Measurements from ENCODE around the gene LRRC27. TPM values are rescaled to one million over a fixed set of nuclear protein-coding genes. Genes with fewer than 3 reads are reported as not detected.

The LRRC27 gene
- polyA plus RNA-seq, 1 experiment = 10.5 TPM

DNA sequence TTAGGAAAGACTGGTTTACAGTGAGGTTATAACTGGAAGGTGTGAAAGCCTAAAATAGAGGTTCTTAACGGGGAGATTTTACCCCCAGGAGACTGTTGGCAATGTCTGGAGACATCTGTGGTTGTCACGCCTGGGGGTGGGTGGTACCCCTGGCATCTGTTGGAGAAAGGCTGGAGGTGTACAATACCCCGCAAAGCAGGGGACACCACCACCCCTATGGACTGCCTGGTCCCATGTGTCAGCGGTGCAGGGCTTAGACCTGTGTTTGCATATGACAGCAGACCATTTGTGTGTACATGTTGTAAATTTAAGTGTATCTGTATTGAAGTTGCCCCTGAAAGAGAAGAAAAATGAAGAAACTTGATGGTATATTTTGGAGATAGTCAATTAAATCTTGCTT lies 9.8 kb downstream of the LRRC27 start:
- POLR2A ChIA-PET = no interaction called here
- CTCF ChIA-PET = interaction anchor here (1.6 to 1.8 kb wide), 2 partner anchors 9 to 18 kb away, joined by 3 to 4 read pairs; no protein-coding TSS in a partner anchor

DNA sequence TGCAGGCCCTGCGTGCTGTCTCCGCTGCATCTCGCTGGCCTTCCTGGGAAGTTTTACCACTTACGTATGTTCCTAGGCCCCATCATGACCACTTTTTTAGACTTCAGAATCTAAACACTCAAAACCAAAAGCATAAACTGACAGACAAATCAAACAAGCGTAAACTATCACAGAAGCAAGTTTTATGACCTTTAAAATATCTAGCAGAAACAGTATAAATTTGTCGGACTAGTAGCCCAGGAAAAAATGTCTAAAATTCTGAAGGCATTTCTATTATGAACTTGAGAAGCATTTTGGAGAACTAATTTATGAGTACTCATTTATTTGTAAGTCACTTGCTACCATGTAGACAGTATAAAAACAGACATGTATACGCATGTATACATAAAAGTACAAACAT lies 10.6 kb downstream of the LRRC27 start:
- CTCF ChIA-PET = interaction anchor here (1.5 to 1.8 kb wide), 3 partner anchors 9 to 17 kb away, joined by 3 to 4 read pairs (median 3); no protein-coding TSS in a partner anchor
- DNase-seq (ENCODE audit: low read depth) = no peak
- Histone ChIP-seq H3K27me3 (ENCODE audit: control insufficient read depth, insufficient read depth, low read length) (no peaks in the 10 kb centered on the region), H3K36me3 (ENCODE audit: control insufficient read depth, insufficient read depth, low read length) (peaks cover 5% of the 10 kb centered on the region), H3K4me3 (ENCODE audit: low read depth, low read length) (no peak overlapping the region)
- no peak for TF ChIP-seq CTCF (IDR thresholded peaks at IDR 0.05; ENCODE audit: insufficient read depth, low read depth, low read length)
- POLR2A ChIA-PET = no interaction called here

More for the DNA sequence above, 9.8 kb downstream of the LRRC27 start:
- TF ChIP-seq CTCF (IDR thresholded peaks at IDR 0.05; ENCODE audit: insufficient read depth, low read depth, low read length) = no peak
- H3K36me3 ChIP-seq (ENCODE audit: control insufficient read depth, insufficient read depth, low read length) = peaks cover 5% of the 10 kb centered on the region
- H3K4me3 ChIP-seq (ENCODE audit: low read depth, low read length) = no peak overlapping the region
- DNase-seq (ENCODE audit: low read depth) = no peak
- H3K27me3 ChIP-seq (ENCODE audit: control insufficient read depth, insufficient read depth, low read length) = no peaks in the 10 kb centered on the region

- ChIA-PET CTCF (interaction anchor here (0.9 kb wide), 1 partner anchor 121 kb away, joined by 4 read pairs; no protein-coding TSS in a partner anchor), POLR2A (no interaction called here)
- no peak for TF ChIP-seq CTCF (IDR thresholded peaks at IDR 0.05; ENCODE audit: insufficient read depth, low read depth, low read length)
- Histone ChIP-seq H3K27me3 (ENCODE audit: control insufficient read depth, insufficient read depth, low read length) (no peaks in the 10 kb centered on the region), H3K36me3 (ENCODE audit: control insufficient read depth, insufficient read depth, low read length) (peaks cover 6% of the 10 kb centered on the region), H3K4me3 (ENCODE audit: low read depth, low read length) (no peak overlapping the region)
- no peak for DNase-seq (ENCODE audit: low read depth)
Observed at GRCh38 chr10:132344386-132344785, 12.4 kb downstream of the LRRC27 start.

GRCh38 chr10:132345345-132345744 lies 13.4 kb downstream of the LRRC27 start:
- H3K36me3 ChIP-seq (ENCODE audit: control insufficient read depth, insufficient read depth, low read length) = peaks cover 6% of the 10 kb centered on the region
- H3K27me3 ChIP-seq (ENCODE audit: control insufficient read depth, insufficient read depth, low read length) = no peaks in the 10 kb centered on the region
- no peak overlapping the region for H3K4me3 ChIP-seq (ENCODE audit: low read depth, low read length)
- ChIA-PET POLR2A (no interaction called here), CTCF (no interaction called here)
- no peak for TF ChIP-seq CTCF (IDR thresholded peaks at IDR 0.05; ENCODE audit: insufficient read depth, low read depth, low read length)
- DNase-seq (ENCODE audit: low read depth) = no peak

- POLR2A ChIA-PET = no interaction called here
- CTCF ChIA-PET = no interaction called here
- TF ChIP-seq CTCF (IDR thresholded peaks at IDR 0.05; ENCODE audit: insufficient read depth, low read depth, low read length) = no peak
- Histone ChIP-seq H3K36me3 (ENCODE audit: control insufficient read depth, insufficient read depth, low read length) (peaks cover 6% of the 10 kb centered on the region), H3K4me3 (ENCODE audit: low read depth, low read length) (no peak overlapping the region), H3K27me3 (ENCODE audit: control insufficient read depth, insufficient read depth, low read length) (no peaks in the 10 kb centered on the region)
- no peak for DNase-seq (ENCODE audit: low read depth)
Observed at GRCh38 chr10:132346806-132347205, 14.8 kb downstream of the LRRC27 start.
